Heart left ventricle (tissue), 16 donors: ENCODE results near the gene AP2A1. TPM values are rescaled to one million over a fixed set of nuclear protein-coding genes. Genes with fewer than 3 reads are reported as not detected.

ENCODE experiments used
- ATAC-seq, 4 donors: fragments of 200-7000 bp; cut with Tn5 transposase; one replicate each; pipeline ENCODE4 v1.9.1; 2020 to 2022; ENCODE audit warnings: moderate library complexity in 4 of 4, mild to moderate bottlenecking in 3 of 4, moderate number of reproducible peaks in 1 of 4
- DNase-seq, 5 donors: peaks; one replicate each; pipeline ENCODE4 v3.0.0-alpha.2; 2020
- H3K27ac ChIP-seq, 12 donors: fragments of 200-600 bp; sonication (generic) in 4 of 12; one replicate each; pipeline versions ENCODE4 v1.5.0 to v1.8.0; 2016 to 2022; ENCODE audit warnings: mild to moderate bottlenecking in 2 of 12
- H3K27me3 ChIP-seq, 9 donors: fragments of 200-600 bp; sonication (generic) in 2 of 9; one replicate each; pipeline versions ENCODE4 v1.5.1 to v1.8.0; 2016 to 2022; ENCODE audit warnings: mild to moderate bottlenecking in 3 of 9
- H3K36me3 ChIP-seq, 9 donors: fragments of 200-600 bp; sonication (generic) in 2 of 9; one replicate each; pipeline versions ENCODE4 v1.5.0 to v1.8.0; 2018 to 2022; ENCODE audit warnings: mild to moderate bottlenecking in 2 of 9
- H3K4me1 ChIP-seq, 12 donors: fragments of 200-600 bp; sonication (generic) in 4 of 12; one replicate each; pipeline versions ENCODE4 v1.5.0 to v1.8.0; 2016 to 2022; ENCODE audit warnings: mild to moderate bottlenecking in 3 of 12
- H3K4me3 ChIP-seq, 12 donors: fragments of 200-600 bp; sonication (generic) in 4 of 12; one replicate each; pipeline versions ENCODE4 v1.5.0 to v1.8.0; 2017 to 2022; ENCODE audit warnings: mild to moderate bottlenecking in 9 of 12, moderate library complexity in 4 of 12
- H3K9me3 ChIP-seq, 12 donors: fragments of 200-600 bp; sonication (generic) in 4 of 12; one replicate each; pipeline versions ENCODE4 v1.5.0 to v1.8.0; 2016 to 2022; ENCODE audit warnings: mild to moderate bottlenecking in 1 of 12
- POLR2A ChIP-seq, 2 donors: fragments of 450-650 bp; IDR thresholded peaks; one replicate each; pipeline ENCODE4 v1.6.1; 2017; ENCODE audit warnings: antibody characterized with exemption in 2 of 2, mild to moderate bottlenecking in 2 of 2, moderate library complexity in 2 of 2
- WGBS, 4 donors: extraction: QIAGEN DNeasy Blood & Tissue Kit in 2 of 4; methylation state at CpG; one replicate each; pipeline versions ENCODE4 v1.1.5 to v1.1.7; 2013 to 2018; 5-methylcytosine and 5-hydroxymethylcytosine counted together
- intact Hi-C, 10 donors: fragments of 100-400 bp; cut with DNase I; formaldehyde crosslinking; loops; one replicate each; pipeline versions ENCODE4 v1.11.1 to v1.14.2; 2022
- polyA plus RNA-seq, 2 donors: library from polyadenylated mRNA; stranded (reverse); fragments of 200-250 nt; gene quantifications; one replicate each; pipeline ENCODE4 v1.2.3, GENCODE V29; 2013
- total RNA-seq, 9 donors: library from RNA; depleted of rRNA in 2 of 9; stranded (reverse); fragments of >200 nt in 2 of 9; fragmentation: NEBNext Ultra II Directional in 3 of 9; extraction: Animal tissue kit (Norgen Biotek cat#: 25700) in 3 of 9; gene quantifications; one replicate each; pipeline versions ENCODE4 v1.1.0 to v1.2.4, GENCODE V29; 2016 to 2023
- TF ChIP-seq, protein P1 (sequence below), 12 donors: fragments of 200-600 bp; sonication (generic) in 4 of 12; IDR thresholded peaks; one replicate each; pipeline versions ENCODE4 v1.5.0 to v1.8.0; 2018 to 2022; ENCODE audit warnings: antibody characterized with exemption in 12 of 12, mild to moderate bottlenecking in 5 of 12
- donor health status: ischemic (EF 13 %, LVEDD 7.1; RV severe dilation, severe dysfunction).
- donor health status: healthy with polysubstance abuse.
- donor health status: DM: no; HTN: yes; CAD: no.
- donor health status: DM: no; HTN: no; CAD: no.
- donor health status: ischemic (EF 25% LVEDD 6.9; RV normal size, moderate dysfunction).
- donor health status: ischemic (EF 25% LVEDD 5.7; RV mildly dilated, moderate dysfunction).
- donor health status: healthy.
- donor health status: DM: yes; HTN: yes; CAD: no.
- donor health status: ischemic (EF 35%, LVEDD 5.7; RV mildly dilated, moderate dysfunction).
- donor health status: nonischemic (EF 11% LVEDD 7.7; RV severe dilation, severe dysfunction).
- donor health status: DM: yes; HTN: yes; CAD: no.
- donor health status: PGD.
- donor health status: ischemic (EF 29% LVEDD 5.4; RV normal size, mild dysfunction).
- donor health status: nonischemic (EF 23%, LVEDD 6.1; RV moderate dilation, normal function).

AP2A1 gene
- total and polyA plus RNA-seq, 11 donors: 33.4 to 152 (median 70.5) TPM

DNA sequence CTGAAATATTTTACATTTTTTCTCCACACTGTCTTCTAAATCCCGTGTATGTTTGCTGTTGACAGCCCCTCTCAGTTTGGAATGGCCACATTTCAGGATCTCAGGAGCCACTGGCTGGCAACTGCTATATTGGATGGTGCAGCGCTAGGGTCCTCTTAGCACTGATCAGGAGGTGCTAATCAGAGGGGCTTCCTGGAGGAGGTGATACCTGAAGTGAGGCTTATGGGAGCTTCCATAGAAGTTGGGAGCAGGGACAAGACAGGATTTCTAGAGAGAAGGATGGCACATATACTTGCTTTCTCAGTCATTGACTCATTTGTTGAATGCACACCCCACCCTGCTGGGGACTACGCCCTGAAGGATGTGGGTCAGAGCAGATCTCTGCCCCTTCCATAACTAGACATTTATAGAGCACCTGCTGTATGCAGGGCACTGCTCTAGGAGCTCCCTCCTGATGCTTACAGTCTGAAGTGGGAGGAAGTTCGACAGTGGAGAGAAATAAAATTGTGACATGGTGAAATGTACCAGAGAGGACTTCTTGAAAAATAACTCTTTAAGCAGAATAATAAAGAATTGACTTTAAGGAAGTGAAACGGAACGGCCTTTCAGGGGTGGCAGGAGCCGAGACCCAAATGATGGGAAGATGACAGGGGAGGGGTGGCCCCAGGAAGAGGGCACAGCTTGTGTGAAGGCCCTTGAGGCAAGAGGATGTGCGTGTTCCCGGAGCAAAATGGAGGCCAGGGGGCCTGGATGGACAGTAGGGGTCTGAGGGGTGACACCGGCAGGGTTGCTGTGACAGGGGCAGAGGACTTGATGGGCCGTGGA, 13.1 kb downstream of the AP2A1 start:
- Histone ChIP-seq H3K27me3 (no peaks in the 10 kb centered on the region), H3K27ac (peak overlapping the region in 1 of 12 donors; percentile 42), H3K4me3 (no peak overlapping the region), H3K9me3 (no peaks in the 10 kb centered on the region), H3K4me1 (peaks cover 0 to 21% (median 0%) of the 10 kb centered on the region in 12 donors), H3K36me3 (peaks cover 0 to 41% (median 33%) of the 10 kb centered on the region in 9 donors)
- intact Hi-C loops: no loop called here
- peak in 3 of 4 donors; percentile 8 to 23 (median 20) for ATAC-seq
- no peak for TF ChIP-seq POLR2A (IDR thresholded peaks at IDR 0.05)
- TF ChIP-seq, protein P1, sequence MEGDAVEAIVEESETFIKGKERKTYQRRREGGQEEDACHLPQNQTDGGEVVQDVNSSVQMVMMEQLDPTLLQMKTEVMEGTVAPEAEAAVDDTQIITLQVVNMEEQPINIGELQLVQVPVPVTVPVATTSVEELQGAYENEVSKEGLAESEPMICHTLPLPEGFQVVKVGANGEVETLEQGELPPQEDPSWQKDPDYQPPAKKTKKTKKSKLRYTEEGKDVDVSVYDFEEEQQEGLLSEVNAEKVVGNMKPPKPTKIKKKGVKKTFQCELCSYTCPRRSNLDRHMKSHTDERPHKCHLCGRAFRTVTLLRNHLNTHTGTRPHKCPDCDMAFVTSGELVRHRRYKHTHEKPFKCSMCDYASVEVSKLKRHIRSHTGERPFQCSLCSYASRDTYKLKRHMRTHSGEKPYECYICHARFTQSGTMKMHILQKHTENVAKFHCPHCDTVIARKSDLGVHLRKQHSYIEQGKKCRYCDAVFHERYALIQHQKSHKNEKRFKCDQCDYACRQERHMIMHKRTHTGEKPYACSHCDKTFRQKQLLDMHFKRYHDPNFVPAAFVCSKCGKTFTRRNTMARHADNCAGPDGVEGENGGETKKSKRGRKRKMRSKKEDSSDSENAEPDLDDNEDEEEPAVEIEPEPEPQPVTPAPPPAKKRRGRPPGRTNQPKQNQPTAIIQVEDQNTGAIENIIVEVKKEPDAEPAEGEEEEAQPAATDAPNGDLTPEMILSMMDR (IDR thresholded peaks at IDR 0.05): no peak
- WGBS, 4 donors: 84 to 87% (median 86%) methylated on average over 11 of the region's 11 CpGs
- no peak for DNase-seq

DNA sequence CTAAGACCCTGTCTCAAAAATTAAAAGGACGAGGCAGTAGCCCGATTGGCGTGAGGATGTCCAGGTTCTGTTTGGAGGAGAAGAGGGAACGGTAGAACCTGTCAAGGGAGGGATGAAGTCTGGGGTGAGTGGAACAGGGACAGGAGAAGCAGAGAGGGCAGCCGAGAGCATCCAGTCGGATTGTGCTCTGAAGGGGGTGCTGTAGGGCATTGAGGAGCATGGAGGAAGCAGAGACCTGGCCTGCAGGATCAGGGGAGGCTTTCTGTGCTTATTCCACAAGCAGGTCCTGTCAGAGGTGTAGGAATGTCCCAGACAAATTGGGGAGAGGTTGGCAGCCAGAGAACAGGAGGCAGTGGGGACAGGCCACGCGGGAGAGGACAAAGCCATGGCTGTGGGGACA, 14.1 kb downstream of the AP2A1 start:
- peaks cover 0 to 21% (median 0%) of the 10 kb centered on the region in 12 donors for H3K4me1 ChIP-seq
- 87 to 91% (median 90%) methylated on average over 8 of the region's 8 CpGs for WGBS, 4 donors
- DNase-seq (no peak), ATAC-seq (no peak)
- no peak overlapping the region for H3K4me3 ChIP-seq
- intact Hi-C loops: no loop called here
- peak overlapping the region in 1 of 12 donors; percentile 42 for H3K27ac ChIP-seq
- H3K9me3 ChIP-seq: no peaks in the 10 kb centered on the region
- peaks cover 0 to 47% (median 41%) of the 10 kb centered on the region in 9 donors for H3K36me3 ChIP-seq
- no peaks in the 10 kb centered on the region for H3K27me3 ChIP-seq
- TF ChIP-seq, protein P1 (IDR thresholded peaks at IDR 0.05): no peak
- no peak for TF ChIP-seq POLR2A (IDR thresholded peaks at IDR 0.05)

DNA sequence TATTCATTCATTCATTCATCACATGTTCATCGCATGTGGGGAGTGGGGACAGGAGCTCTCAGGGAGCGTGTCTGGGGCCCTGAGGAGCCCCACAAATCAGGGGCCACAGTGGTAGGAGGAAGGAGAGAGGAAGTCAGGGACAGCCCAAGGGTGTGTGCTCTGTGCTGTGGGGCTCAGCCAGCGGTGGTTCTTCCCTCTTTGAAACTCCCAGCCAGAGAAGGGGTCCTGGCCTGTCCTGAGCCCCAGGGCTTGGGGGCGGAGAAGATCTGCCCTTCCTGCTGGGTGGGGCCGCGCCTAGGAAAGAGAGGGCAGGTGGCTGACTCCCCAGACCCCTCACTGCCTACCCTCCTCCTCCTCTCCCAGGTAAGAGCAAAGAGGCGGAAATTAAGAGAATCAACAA, 14.6 kb downstream of the AP2A1 start:
- Histone ChIP-seq H3K4me1 (peaks cover 0 to 23% (median 0%) of the 10 kb centered on the region in 12 donors), H3K27ac (peak overlapping the region in 1 of 12 donors; percentile 42), H3K9me3 (no peaks in the 10 kb centered on the region), H3K4me3 (no peak overlapping the region), H3K27me3 (no peaks in the 10 kb centered on the region), H3K36me3 (peaks cover 0 to 49% (median 37%) of the 10 kb centered on the region in 9 donors)
- DNase-seq: no peak
- TF ChIP-seq, protein P1 (IDR thresholded peaks at IDR 0.05): no peak
- TF ChIP-seq POLR2A (IDR thresholded peaks at IDR 0.05): no peak
- intact Hi-C loops: no loop called here
- 91 to 97% (median 96%) methylated on average over 7 of the region's 7 CpGs for WGBS, 4 donors
- ATAC-seq: peak in 1 of 4 donors; percentile 44

DNA sequence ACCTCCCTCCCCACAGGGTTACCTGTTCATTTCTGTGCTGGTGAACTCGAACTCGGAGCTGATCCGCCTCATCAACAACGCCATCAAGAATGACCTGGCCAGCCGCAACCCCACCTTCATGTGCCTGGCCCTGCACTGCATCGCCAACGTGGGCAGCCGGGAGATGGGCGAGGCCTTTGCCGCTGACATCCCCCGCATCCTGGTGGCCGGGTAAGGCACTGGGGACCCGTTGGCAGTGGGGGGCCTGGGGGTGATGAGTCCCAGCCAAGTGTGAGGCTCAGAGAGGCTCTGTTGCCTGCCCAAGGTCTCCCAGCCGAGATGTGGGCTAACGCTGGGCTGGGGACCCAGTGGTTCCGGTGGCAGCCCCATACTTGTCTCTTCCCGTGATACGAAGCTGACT, 15.7 kb downstream of the AP2A1 start:
- ATAC-seq: no peak
- H3K4me1 ChIP-seq: peaks cover 0 to 27% (median 0%) of the 10 kb centered on the region in 12 donors
- TF ChIP-seq POLR2A (IDR thresholded peaks at IDR 0.05): no peak
- TF ChIP-seq, protein P1 (IDR thresholded peaks at IDR 0.05): no peak
- no peak overlapping the region for H3K27ac ChIP-seq
- no peaks in the 10 kb centered on the region for H3K9me3 ChIP-seq
- no peaks in the 10 kb centered on the region for H3K27me3 ChIP-seq
- H3K36me3 ChIP-seq: peaks cover 0 to 60% (median 43%) of the 10 kb centered on the region in 9 donors
- DNase-seq: no peak
- H3K4me3 ChIP-seq: no peak overlapping the region
- intact Hi-C loops: no loop called here
- WGBS, 4 donors: 94 to 97% (median 96%) methylated on average over 5 to 18 of the region's 18 CpGs
